Measurements from ENCODE around the gene RSL24D1. TPM values are rescaled to one million over a fixed set of nuclear protein-coding genes. Genes with fewer than 3 reads are reported as not detected.

The RSL24D1 gene
- total and polyA plus RNA-seq, 2 of the 13 experiments (the other 11 are each of a cell fraction or from before 2014, with no cell fraction given), result 58.8 to 100.0 TPM

- TF ChIP-seq HINFP (CRISPR knock-in tag; IDR thresholded peaks at IDR 0.05; ENCODE audit: low read depth) (no peak), ZMYM3 (CRISPR knock-in tag; IDR thresholded peaks at IDR 0.05) (no peak), ZNF790 (CRISPR knock-in tag; IDR thresholded peaks at IDR 0.05; ENCODE audit: borderline replicate concordance) (no peak), ZSCAN30 (CRISPR knock-in tag; IDR thresholded peaks at IDR 0.05) (no peak), ZNF691 (CRISPR knock-in tag; IDR thresholded peaks at IDR 0.05; ENCODE audit: borderline replicate concordance, low read depth) (no peak), ZNF577 (CRISPR knock-in tag; IDR thresholded peaks at IDR 0.05; ENCODE audit: borderline replicate concordance, low read depth) (no peak), ZMAT3 (CRISPR knock-in tag; conservative IDR thresholded peaks at IDR 0.05) (no peak)
These were observed 21.3 kb upstream of the RSL24D1 start (continued) for GRCh38 chr15:55218056-55218455.

GRCh38 chr15:55204464-55204863 lies 7.7 kb upstream of the RSL24D1 start:
- H3K27me3 ChIP-seq (ENCODE audit: control insufficient read depth in 1 of 2, insufficient read depth in 2 of 2, low read length in 2 of 2), result no peaks in the 10 kb centered on the region
- CTCF ChIA-PET (ENCODE audit: low intra/inter-chr PET ratio, low total read pairs), result no interaction called here
- no peaks in the 10 kb centered on the region for H4K20me1 ChIP-seq (ENCODE audit: insufficient read depth, low read length)
- BruUV-seq (replicated peaks), result no TSS peak
- in situ Hi-C loops (cut with HindIII; ENCODE audit: extremely low pct_ligation_motif_present, low pct_unique_long_range_greater_than_20kb) (no loop called here), intact Hi-C loops (cut with micrococcal nuclease; ENCODE audit: unreplicated experiment) (no loop called here)
- ATAC-seq, result no peak
- WGBS (ENCODE audit: low lambda C conversion rate), result 98% methylated on average over 4 of the region's 4 CpGs
- no peaks in the 10 kb centered on the region for H3K4me1 ChIP-seq (ENCODE audit: insufficient read depth, low read length)
- DNase-seq (ENCODE audit: low spot score), result no peak
- H3K79me2 ChIP-seq (ENCODE audit: insufficient read depth, low read length), result no peaks in the 10 kb centered on the region
- POLR2A ChIA-PET, result no interaction called here
- H3K27ac ChIP-seq (ENCODE audit: extremely low read length, insufficient read depth, low read length), result no peak overlapping the region
- no peaks in the 10 kb centered on the region for H3K9me3 ChIP-seq (ENCODE audit: low read length)
- FAIRE-seq, result no peak
- H3K4me3 ChIP-seq (replicated peaks in 1 of 3; ENCODE audit: insufficient read depth in 1 of 3, low read depth in 2 of 3, low read length in 3 of 3), result no peak overlapping the region
- H3K9ac ChIP-seq (ENCODE audit: insufficient read depth, low read depth, low read length), result no peak overlapping the region
- no peak overlapping the region for H2AFZ ChIP-seq (ENCODE audit: low read length)
- no peaks in the 10 kb centered on the region; a peak in 1 of 5 replicates for H3K36me3 ChIP-seq (replicated peaks in 1 of 2; ENCODE audit: control insufficient read depth in 1 of 2, insufficient read depth in 2 of 2, low read length in 2 of 2)
- no peak overlapping the region for H3K4me2 ChIP-seq (ENCODE audit: low read depth, low read length)
- TF ChIP-seq, protein P1, sequence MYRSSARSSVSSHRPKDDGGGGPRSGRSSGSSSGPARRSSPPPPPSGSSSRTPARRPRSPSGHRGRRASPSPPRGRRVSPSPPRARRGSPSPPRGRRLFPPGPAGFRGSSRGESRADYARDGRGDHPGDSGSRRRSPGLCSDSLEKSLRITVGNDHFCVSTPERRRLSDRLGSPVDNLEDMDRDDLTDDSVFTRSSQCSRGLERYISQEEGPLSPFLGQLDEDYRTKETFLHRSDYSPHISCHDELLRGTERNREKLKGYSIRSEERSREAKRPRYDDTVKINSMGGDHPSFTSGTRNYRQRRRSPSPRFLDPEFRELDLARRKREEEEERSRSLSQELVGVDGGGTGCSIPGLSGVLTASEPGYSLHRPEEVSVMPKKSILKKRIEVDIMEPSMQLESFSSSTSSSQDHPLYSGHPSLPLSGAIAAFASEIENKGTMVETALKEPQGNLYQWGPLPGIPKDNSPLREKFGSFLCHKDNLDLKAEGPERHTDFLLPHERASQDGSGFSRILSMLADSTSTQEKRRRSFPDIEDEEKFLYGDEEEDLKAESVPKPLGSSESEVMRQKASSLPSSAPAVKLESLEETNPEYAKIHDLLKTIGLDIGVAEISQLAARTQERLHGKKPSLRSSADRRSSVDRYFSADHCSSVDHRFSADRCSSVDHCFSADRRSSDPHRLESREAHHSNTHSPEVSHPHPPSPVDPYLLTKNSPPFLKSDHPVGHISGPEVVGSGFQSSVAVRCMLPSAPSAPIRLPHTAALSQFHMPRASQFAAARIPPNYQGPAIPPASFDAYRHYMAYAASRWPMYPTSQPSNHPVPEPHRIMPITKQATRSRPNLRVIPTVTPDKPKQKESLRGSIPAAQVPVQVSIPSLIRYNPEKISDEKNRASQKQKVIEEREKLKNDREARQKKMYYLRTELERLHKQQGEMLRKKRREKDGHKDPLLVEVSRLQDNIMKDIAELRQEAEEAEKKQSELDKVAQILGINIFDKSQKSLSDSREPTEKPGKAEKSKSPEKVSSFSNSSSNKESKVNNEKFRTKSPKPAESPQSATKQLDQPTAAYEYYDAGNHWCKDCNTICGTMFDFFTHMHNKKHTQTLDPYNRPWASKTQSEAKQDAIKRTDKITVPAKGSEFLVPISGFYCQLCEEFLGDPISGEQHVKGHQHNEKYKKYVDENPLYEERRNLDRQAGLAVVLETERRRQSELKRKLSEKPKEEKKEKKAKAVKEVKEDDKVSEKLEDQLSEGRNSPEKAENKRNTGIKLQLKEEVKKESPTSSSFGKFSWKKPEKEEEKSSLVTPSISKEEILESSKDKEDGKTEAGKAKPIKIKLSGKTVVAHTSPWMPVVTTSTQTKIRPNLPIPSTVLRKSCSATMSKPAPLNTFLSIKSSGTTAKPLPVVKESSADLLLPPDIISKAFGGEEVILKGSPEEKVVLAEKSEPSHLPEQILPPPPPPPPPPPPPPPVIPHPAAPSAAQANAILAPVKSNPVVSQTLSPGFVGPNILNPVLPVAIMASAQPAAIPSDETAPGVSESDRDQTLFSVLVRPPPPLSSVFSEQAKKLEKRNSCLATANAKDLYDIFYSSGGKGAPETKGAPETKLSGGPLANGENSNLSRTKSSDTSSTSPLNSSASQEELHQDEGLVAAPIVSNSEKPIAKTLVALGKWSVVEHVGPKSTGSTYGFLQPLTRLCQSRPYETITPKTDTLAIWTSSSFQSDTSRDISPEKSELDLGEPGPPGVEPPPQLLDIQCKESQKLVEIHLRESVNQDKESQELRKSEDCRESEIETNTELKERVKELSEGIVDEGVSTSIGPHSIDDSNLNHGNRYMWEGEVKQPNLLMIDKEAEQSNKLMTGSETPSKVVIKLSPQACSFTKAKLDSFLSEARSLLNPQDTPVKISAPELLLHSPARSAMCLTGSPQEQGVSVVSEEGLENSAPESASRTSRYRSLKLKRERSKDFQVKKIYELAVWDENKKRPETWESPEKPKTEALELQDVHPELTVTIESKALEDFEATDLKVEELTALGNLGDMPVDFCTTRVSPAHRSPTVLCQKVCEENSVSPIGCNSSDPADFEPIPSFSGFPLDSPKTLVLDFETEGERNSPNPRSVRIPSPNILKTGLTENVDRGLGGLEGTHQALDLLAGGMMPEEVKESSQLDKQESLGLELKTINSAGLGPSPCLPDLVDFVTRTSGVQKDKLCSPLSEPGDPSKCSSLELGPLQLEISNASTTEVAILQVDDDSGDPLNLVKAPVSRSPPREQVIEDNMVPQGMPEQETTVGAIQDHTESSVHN (CRISPR knock-in tag; IDR thresholded peaks at IDR 0.05), result no peak
- TF ChIP-seq ERF (CRISPR knock-in tag; IDR thresholded peaks at IDR 0.05), result no peak
- no peak for TF ChIP-seq RBAK (CRISPR knock-in tag; IDR thresholded peaks at IDR 0.05)
- no peak for TF ChIP-seq NRL (CRISPR knock-in tag; IDR thresholded peaks at IDR 0.05; ENCODE audit: borderline replicate concordance)
- no peak for TF ChIP-seq NAIF1 (CRISPR knock-in tag; IDR thresholded peaks at IDR 0.05; ENCODE audit: borderline replicate concordance)
- TF ChIP-seq TCF7 (IDR thresholded peaks at IDR 0.05; ENCODE audit: low read depth), result no peak
- TF ChIP-seq KDM4B (CRISPR knock-in tag; IDR thresholded peaks at IDR 0.05), result no peak
- TF ChIP-seq MXD4 (CRISPR knock-in tag; IDR thresholded peaks at IDR 0.05), result no peak

All from HepG2 (cell line).